Fibroblast of mammary gland (primary cell): ENCODE measurements around the gene PBLD.
A peak's percentile ranks its signal among the peaks of the same experiment; 100 is the strongest.
"Not testable (repeated sequence)": the region's sequence is repeated elsewhere in the genome, so short reads cannot be mapped to it uniquely, and the experiment has no call there.

Experiments
- DNase-seq: peaks from one replicate; pipeline ENCODE4 v3.0.0-alpha.2; 2010; ENCODE audit warnings: low read depth
- H3K4me3 ChIP-seq: 2 replicates; pipeline ENCODE4 v1.5.1; 2011; ENCODE audit warnings: low read depth, mild to moderate bottlenecking, low read length, moderate library complexity; ENCODE audit not compliant: control insufficient read depth
- CTCF ChIP-seq: conservative IDR thresholded peaks from 2 replicates; pipeline ENCODE4 v1.5.1; 2011; ENCODE audit warnings: low read depth, low read length, inconsistent platforms; ENCODE audit not compliant: control insufficient read depth, insufficient read depth

PBLD gene

GRCh38 chr10:68247931-68248330 is 84.8 kb downstream of the PBLD start:
- H3K4me3 ChIP-seq = no peak overlapping the region
- TF ChIP-seq CTCF = no peak
- DNase-seq = no peak

- H3K4me3 ChIP-seq, DNase-seq: not testable (repeated sequence)
Observed at GRCh38 chr10:68246397-68246796, 86.3 kb downstream of the PBLD start.

- H3K4me3 ChIP-seq = no peak overlapping the region
- no peak for TF ChIP-seq CTCF
- peak; percentile 25 for DNase-seq
Observed at GRCh38 chr10:68242051-68242450, 90.7 kb downstream of the PBLD start.

DNA sequence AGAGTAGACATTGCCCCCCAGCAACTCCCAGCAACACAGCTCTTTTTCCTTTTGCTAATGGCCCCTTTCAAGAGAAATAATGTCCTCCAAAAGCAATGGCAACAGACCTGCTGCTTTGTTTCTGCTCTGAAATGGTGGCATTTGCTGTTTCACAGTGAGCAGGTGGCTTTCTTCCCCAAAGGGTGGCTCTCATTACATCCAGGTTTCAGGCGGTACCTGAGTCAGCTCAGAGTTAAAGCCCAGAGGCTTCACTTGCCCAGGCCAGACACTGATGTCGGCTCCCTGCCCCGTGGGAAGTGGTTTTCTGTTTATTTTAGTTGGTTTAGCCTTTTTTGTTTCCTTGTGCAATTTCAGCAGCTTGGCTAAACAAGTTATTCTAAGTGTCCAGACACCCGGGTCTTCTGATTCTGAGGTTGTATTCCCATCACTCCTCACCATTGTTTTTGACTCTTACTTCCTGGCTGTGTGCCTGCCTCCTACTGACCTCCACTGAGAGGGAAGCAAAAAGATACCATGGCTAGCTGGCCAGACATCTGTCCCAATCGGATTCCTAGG is 93.1 kb downstream of the PBLD start:
- no peak overlapping the region for H3K4me3 ChIP-seq
- TF ChIP-seq CTCF = no peak
- DNase-seq = no peak

DNA sequence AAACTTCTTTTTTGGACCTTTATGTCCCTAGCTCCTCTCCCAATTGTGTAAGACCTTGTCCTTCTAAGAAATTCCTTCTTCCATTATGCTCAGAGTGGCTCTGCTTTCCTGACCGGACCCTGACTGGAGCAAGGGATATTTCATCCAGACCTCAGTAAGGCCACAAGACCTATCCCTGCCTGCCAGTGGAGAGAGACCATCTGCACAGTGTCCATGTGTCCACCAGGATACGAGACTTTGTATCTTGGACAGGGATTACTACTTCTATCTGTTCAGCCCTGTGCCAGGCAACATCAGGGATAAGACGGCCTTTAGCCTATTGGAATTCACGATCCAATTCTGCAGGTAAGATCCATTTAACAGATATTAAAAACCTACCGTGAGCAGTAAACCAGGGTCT is 93.7 kb downstream of the PBLD start:
- no peak for TF ChIP-seq CTCF
- no peak for DNase-seq
- H3K4me3 ChIP-seq = no peak overlapping the region

- no peak for DNase-seq
- no peak for TF ChIP-seq CTCF
- H3K4me3 ChIP-seq = no peak overlapping the region
Observed at GRCh38 chr10:68238371-68238770, 94.4 kb downstream of the PBLD start.

GRCh38 chr10:68237173-68237572 is 95.6 kb downstream of the PBLD start:
- no peak for TF ChIP-seq CTCF
- DNase-seq = no peak
- no peak overlapping the region for H3K4me3 ChIP-seq
